GM12878 (cell line): ENCODE measurements around the gene SRBD1. TPM values are rescaled to one million over a fixed set of nuclear protein-coding genes. Genes with fewer than 3 reads are reported as not detected.

Experiments used
- ATAC-seq: fragments of 200-7000 bp; cut with Tn5 transposase; 3 replicates; pipeline ENCODE4 v1.9.1; 2020; ENCODE audit warnings: mild to moderate bottlenecking, moderate library complexity
- BruUV-seq: library from RNA; stranded (reverse); fragments of 400-500 nt; replicated peaks from 2 replicates; lab custom pipeline; 2021; lab: Mats Ljungman, UMichigan
- CTCF ChIA-PET: fragments of 300-600 bp; sonication (Branson Sonifier 250); formaldehyde crosslinking; extraction: SDS; loops from one replicate; lab custom pipeline; 2021; ENCODE audit warnings: inconsistent platforms; lab: Yijun Ruan, JAX
- POLR2A ChIA-PET: fragments of 350-600 bp; formaldehyde crosslinking; extraction: SDS; loops from one replicate; lab custom pipeline; 2021; ENCODE audit warnings: inconsistent platforms; lab: Charles Lee
- RAD21 ChIA-PET: fragments of 300-600 bp; sonication (Branson Sonifier 250); formaldehyde crosslinking; loops from one replicate; lab custom pipeline; 2023; ENCODE audit warnings: antibody characterized with exemption; ENCODE audit not compliant: unreplicated experiment; lab: Charles Lee
- SMC1A ChIA-PET: fragments of 300-600 bp; sonication (Branson Sonifier 250); formaldehyde crosslinking; loops from one replicate; lab custom pipeline; 2023; ENCODE audit not compliant: unreplicated experiment, uncharacterized antibody; lab: Charles Lee
- DNase-seq: peaks from one replicate; pipeline ENCODE4 v3.0.0-alpha.2; 2011; ENCODE audit warnings: low read depth, low spot score
- FAIRE-seq: peaks from 3 replicates; lab custom pipeline; 2011; peaks lifted over from hg19 to GRCh38; lab: Jason Lieb, UNC
- H2AFZ ChIP-seq: 2 replicates; pipeline ENCODE4 v1.6.0; 2011; ENCODE audit warnings: low read depth, low read length, control low read depth; ENCODE audit not compliant: control insufficient read depth
- H3K27ac ChIP-seq: 2 replicates; pipeline ENCODE4 v1.5.1; 2011; ENCODE audit warnings: control low read depth; ENCODE audit not compliant: control insufficient read depth, insufficient read depth
- H3K27me3 ChIP-seq, 2 experiments: replicated peaks in 1 of 2; 2 replicates each; pipeline versions ENCODE4 v1.6.0 to v1.6.1; 2011; ENCODE audit warnings: low read length in 1 of 2; ENCODE audit not compliant: control insufficient read depth in 2 of 2, insufficient read depth in 2 of 2
- H3K36me3 ChIP-seq, 2 experiments: 2 replicates each; pipeline ENCODE4 v1.5.1; 2011; ENCODE audit warnings: low read length in 1 of 2; ENCODE audit not compliant: control insufficient read depth in 2 of 2, insufficient read depth in 2 of 2
- H3K4me1 ChIP-seq: 2 replicates; pipeline ENCODE4 v1.6.1; 2011; ENCODE audit warnings: mild to moderate bottlenecking, low read length, moderate library complexity, mixed read lengths; ENCODE audit not compliant: control insufficient read depth, insufficient read depth
- H3K4me2 ChIP-seq: 2 replicates; pipeline ENCODE4 v1.6.0; 2011; ENCODE audit warnings: control low read depth; ENCODE audit not compliant: control insufficient read depth, insufficient read depth
- H3K4me3 ChIP-seq: fragments of 200-600 bp; sonication (generic); 2 replicates; pipeline ENCODE4 v1.5.1; 2016
- H3K79me2 ChIP-seq: 2 replicates; pipeline ENCODE4 v1.6.0; 2011; ENCODE audit warnings: low read length; ENCODE audit not compliant: control insufficient read depth, insufficient read depth
- H3K9ac ChIP-seq: 2 replicates; pipeline ENCODE4 v1.8.0; 2011; ENCODE audit warnings: low read length, control low read depth, mixed read lengths; ENCODE audit not compliant: control insufficient read depth, insufficient read depth
- H3K9me3 ChIP-seq: replicated peaks from 3 replicates; pipeline ENCODE4 v1.5.1; 2011; ENCODE audit warnings: mild to moderate bottlenecking, low read length; ENCODE audit not compliant: control insufficient read depth, insufficient read depth
- H4K20me1 ChIP-seq: 2 replicates; pipeline ENCODE4 v1.6.0; 2011; ENCODE audit not compliant: control insufficient read depth, insufficient read depth
- CHD4 ChIP-seq: fragments of 200-600 bp; sonication (generic); IDR thresholded peaks from 2 replicates; pipeline ENCODE4 v1.6.1; 2016; ENCODE audit warnings: mild to moderate bottlenecking
- E4F1 ChIP-seq: fragments of 450-650 bp; IDR thresholded peaks from 2 replicates; pipeline ENCODE4 v1.6.1; 2018; ENCODE audit warnings: borderline replicate concordance, mild to moderate bottlenecking; ENCODE audit not compliant: partially characterized antibody
- EED ChIP-seq: sonication (generic); IDR thresholded peaks from 2 replicates; pipeline ENCODE4 v1.6.1; 2016; ENCODE audit warnings: antibody characterized with exemption, low read depth
- IKZF2 ChIP-seq, 2 experiments: fragments of 450-650 bp; IDR thresholded peaks; 2 replicates each; pipeline ENCODE4 v1.6.1; 2017; ENCODE audit warnings: mild to moderate bottlenecking in 2 of 2, moderate library complexity in 2 of 2
- POLR2A ChIP-seq: IDR thresholded peaks from 2 replicates; pipeline ENCODE4 v1.6.1; 2011; ENCODE audit warnings: low read depth, mild to moderate bottlenecking, low read length
- TCF7 ChIP-seq: IDR thresholded peaks from 2 replicates; pipeline ENCODE4 v1.6.1; 2014; ENCODE audit warnings: antibody characterized with exemption, borderline replicate concordance
- ZBTB33 ChIP-seq: fragments of 450-650 bp; IDR thresholded peaks from 2 replicates; pipeline ENCODE4 v1.6.1; 2017; ENCODE audit warnings: mild to moderate bottlenecking
- WGBS: methylation state at CpG from one replicate; pipeline ENCODE4 v1.1.6; 2016; ENCODE audit warnings: low lambda C conversion rate; ENCODE audit not compliant: insufficient replicate concordance, insufficient coverage; ENCODE audit errors: missing lambda C conversion rate; 5-methylcytosine and 5-hydroxymethylcytosine counted together
- in situ Hi-C: fragments of 300-500 bp; cut with MboI; formaldehyde crosslinking; loops from 9 replicates; pipeline ENCODE4 v1.14.3; 2018; ENCODE audit warnings: mixed read lengths
- intact Hi-C: fragments of 100-400 bp; cut with micrococcal nuclease; formaldehyde crosslinking; loops from one replicate; pipeline ENCODE4 v1.14.2; 2022; ENCODE audit not compliant: unreplicated experiment
- polyA plus RNA-seq, 11 experiments: library from polyadenylated mRNA; depleted of rRNA in 4 of 11; unstranded in 6 of 11; stranded (reverse) in 5 of 11; fragments of >200 nt; fragmentation: Nextera tagmentation in 4 of 11; fragmentation: Illumina TruSeq in 1 of 11; extraction: Ambion mirVana in 4 of 11; extraction: Trizol in 1 of 11; gene quantifications; 1 replicate in 1 of 11; 2 replicates in 10 of 11; pipeline versions ENCODE4 v1.2.1 to v1.2.3, GENCODE V29; 2011 to 2016; ENCODE audit warnings: inconsistent platforms in 2 of 11, missing spikeins in 2 of 11, low read depth in 1 of 11
- total RNA-seq, 4 experiments: library from RNA; depleted of rRNA in 3 of 4; stranded (reverse); fragments of >200 nt in 3 of 4; fragmentation: Illumina TruSeq in 1 of 4; extraction: Trizol in 1 of 4; gene quantifications; 2 replicates each; pipeline versions ENCODE4 v1.2.1 to v1.2.3, GENCODE V29; 2013 to 2021

The SRBD1 gene
- total and polyA plus RNA-seq, 10 of the 15 experiments (the other 5 are each of a cell fraction or from before 2014, with no cell fraction given) = 9.7 to 33.1 (median 20.1) TPM

- H3K27me3 ChIP-seq = no peaks in the 10 kb centered on the region
- ATAC-seq = no peak
- H2AFZ ChIP-seq = no peak overlapping the region
- no peak overlapping the region for H3K4me3 ChIP-seq
- ChIA-PET RAD21 (no interaction called here), CTCF (interaction anchor here (1.1 kb wide), 1 partner anchor 18 kb away, joined by 3 read pairs; no protein-coding TSS in a partner anchor), SMC1A (interaction anchor here (1.1 to 1.7 kb wide), 3 partner anchors 11 to 186 kb away, joined by 3 to 7 read pairs (median 4); no protein-coding TSS in a partner anchor), POLR2A (interaction anchor here (1.2 to 1.7 kb wide), 2 partner anchors 11 to 730 kb away, joined by 3 to 5 read pairs; no protein-coding TSS in a partner anchor)
- no peaks in the 10 kb centered on the region for H3K79me2 ChIP-seq
- H3K9me3 ChIP-seq = no peaks in the 10 kb centered on the region; the same call in 2 of the 3 replicates
- TF ChIP-seq POLR2A (no peak), ZBTB33 (no peak), IKZF2 (IDR thresholded peaks at IDR 0.05) (no peak), TCF7 (no peak), E4F1 (no peak), EED (no peak), CHD4 (no peak)
- FAIRE-seq = no peak
- DNase-seq = no peak
- WGBS = 94% methylated on average over 3 of the region's 3 CpGs
- H3K27ac ChIP-seq = no peak overlapping the region
- H4K20me1 ChIP-seq = no peaks in the 10 kb centered on the region
- BruUV-seq = no TSS peak
- intact Hi-C loops = no loop called here
- H3K4me2 ChIP-seq = no peak overlapping the region
- H3K36me3 ChIP-seq = peaks cover 0 to 14% of the 10 kb centered on the region in 2 experiments; a peak in 3 of 4 replicates
- H3K9ac ChIP-seq = no peak overlapping the region
- in situ Hi-C loops = no loop called here
- peaks cover 4% of the 10 kb centered on the region for H3K4me1 ChIP-seq
Observed at GRCh38 chr2:45572979-45573378, 38.1 kb downstream of the SRBD1 start.
